ENCODE data around the gene AGMAT. TPM values are rescaled to one million over a fixed set of nuclear protein-coding genes. Genes with fewer than 3 reads are reported as not detected.

AGMAT gene
- total and polyA plus RNA-seq, 9 of the 15 experiments (the other 6 are each of a cell fraction or from before 2014, with no cell fraction given) = not detected

- TF ChIP-seq ZNF707 (CRISPR knock-in tag; conservative IDR thresholded peaks at IDR 0.05) (no peak), HMGXB4 (CRISPR knock-in tag; IDR thresholded peaks at IDR 0.05) (no peak), ZNF766 (CRISPR knock-in tag; conservative IDR thresholded peaks at IDR 0.05) (no peak), CREB1 (IDR thresholded peaks at IDR 0.05) (no peak), CREB1 (CRISPR knock-in tag; IDR thresholded peaks at IDR 0.05) (no peak), MYBL2 (IDR thresholded peaks at IDR 0.05; ENCODE audit: low read depth) (no peak), MYBL2 (CRISPR knock-in tag; IDR thresholded peaks at IDR 0.05; ENCODE audit: borderline replicate concordance) (no peak), ZBTB7A (IDR thresholded peaks at IDR 0.05; ENCODE audit: borderline replicate concordance, control insufficient read depth, low read depth, low read length) (no peak), E2F5 (CRISPR knock-in tag; IDR thresholded peaks at IDR 0.05) (no peak), SMARCC2 (IDR thresholded peaks at IDR 0.05; ENCODE audit: low read depth) (peak; percentile 52; the same call in 1 of the 2 replicates), ZNF311 (CRISPR knock-in tag; IDR thresholded peaks at IDR 0.05) (no peak), MCM5 (IDR thresholded peaks at IDR 0.05; ENCODE audit: low read depth) (no peak), ZNF212 (CRISPR knock-in tag; IDR thresholded peaks at IDR 0.05) (no peak), POLR2B (IDR thresholded peaks at IDR 0.05; ENCODE audit: low read depth, partially characterized antibody) (no peak), ASH1L (IDR thresholded peaks at IDR 0.05; ENCODE audit: borderline replicate concordance, low read depth, partially characterized antibody) (no peak), SMAD1 (IDR thresholded peaks at IDR 0.05; ENCODE audit: low read depth, low read length, partially characterized antibody) (no peak), TBL1XR1 (IDR thresholded peaks at IDR 0.05; ENCODE audit: low read length in 2 of 2) (0 out of 4 replicates have a peak, but pooled peaks of 1 of the 2 experiments have one; percentile 33), MAFF (IDR thresholded peaks at IDR 0.05; ENCODE audit: low read length) (no peak), SMARCA4 (IDR thresholded peaks at IDR 0.05) (peak; percentile 80), REST (IDR thresholded peaks at IDR 0.05; ENCODE audit: borderline replicate concordance) (peak; percentile 96), REST (CRISPR knock-in tag; IDR thresholded peaks at IDR 0.05; ENCODE audit: low read depth) (no peak)
Observed at GRCh38 chr1:15628003-15628402, 43.2 kb upstream of the AGMAT start (continued).

All from K562 (cell line).